Mononuclear cell (primary cell): ENCODE data around the gene MAP4K3. TPM values are rescaled to one million over a fixed set of nuclear protein-coding genes. Genes with fewer than 3 reads are reported as not detected.

Experiments
- H3K27me3 ChIP-seq: 2 replicates; pipeline ENCODE4 v1.6.0; 2011; ENCODE audit warnings: low read length, control low read depth; ENCODE audit not compliant: insufficient read depth
- H3K4me1 ChIP-seq: 2 replicates; pipeline ENCODE4 v1.5.1; 2011; ENCODE audit warnings: mild to moderate bottlenecking, low read length, control low read depth; ENCODE audit not compliant: insufficient read depth
- H3K4me3 ChIP-seq: 2 replicates; pipeline ENCODE4 v1.5.1; 2011; ENCODE audit warnings: mild to moderate bottlenecking, low read length, moderate library complexity
- H3K9me3 ChIP-seq: 2 replicates; pipeline ENCODE4 v1.5.1; 2011; ENCODE audit warnings: low read depth, mild to moderate bottlenecking, control low read depth, low read length
- total RNA-seq: library from RNA; depleted of rRNA; stranded (reverse); fragments of >200 nt; gene quantifications from one replicate; pipeline ENCODE4 v1.2.3, GENCODE V29; 2012

The MAP4K3 gene
- total RNA-seq, 1 donor = 36.8 TPM

DNA sequence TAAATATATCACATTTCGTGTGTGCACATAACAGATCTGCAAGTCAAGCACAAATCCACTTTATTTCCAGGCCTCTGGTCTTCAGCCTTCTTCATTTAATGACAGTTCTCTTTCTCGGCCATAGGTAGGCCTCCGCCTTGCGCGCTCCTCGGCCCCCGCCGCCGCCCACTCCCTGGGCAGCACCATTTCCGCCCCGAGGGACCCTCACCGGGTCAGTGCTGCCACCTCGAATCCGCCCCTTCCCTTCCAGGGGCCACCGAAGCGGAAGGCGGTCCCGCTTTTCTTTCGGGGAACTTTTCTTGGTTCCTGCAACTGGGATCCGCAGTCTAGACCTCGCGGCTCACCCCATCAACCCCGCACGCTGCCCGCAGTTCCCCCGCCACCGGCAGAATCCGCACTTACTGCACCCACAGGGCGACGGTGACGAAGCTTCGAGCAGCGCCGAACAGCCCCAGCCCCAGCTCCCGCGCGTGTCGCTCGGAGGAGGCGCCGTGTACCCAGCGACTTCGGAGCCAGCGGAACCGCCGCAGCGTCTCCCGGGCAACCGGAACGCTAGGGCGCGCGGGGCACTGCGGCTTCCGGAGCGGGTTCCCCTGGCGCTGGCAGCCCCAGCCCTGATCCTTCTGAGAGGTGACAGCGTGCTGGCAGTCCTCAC, 193.5 kb downstream of the MAP4K3 start, which contains the start of gene CDKL4:
TSS of gene CDKL4 (minus strand) at position 502 of the 655 bp plus-strand sequence.
- Histone ChIP-seq H3K9me3 (no peaks in the 10 kb centered on the region), H3K27me3 (no peaks in the 10 kb centered on the region), H3K4me1 (peaks cover 4% of the 10 kb centered on the region), H3K4me3 (no peak within 1 kb of the TSS)

GRCh38 chr2:39241588-39241987, 195.5 kb downstream of the MAP4K3 start:
- no peak overlapping the region for H3K4me3 ChIP-seq
- no peaks in the 10 kb centered on the region for H3K9me3 ChIP-seq

DNA sequence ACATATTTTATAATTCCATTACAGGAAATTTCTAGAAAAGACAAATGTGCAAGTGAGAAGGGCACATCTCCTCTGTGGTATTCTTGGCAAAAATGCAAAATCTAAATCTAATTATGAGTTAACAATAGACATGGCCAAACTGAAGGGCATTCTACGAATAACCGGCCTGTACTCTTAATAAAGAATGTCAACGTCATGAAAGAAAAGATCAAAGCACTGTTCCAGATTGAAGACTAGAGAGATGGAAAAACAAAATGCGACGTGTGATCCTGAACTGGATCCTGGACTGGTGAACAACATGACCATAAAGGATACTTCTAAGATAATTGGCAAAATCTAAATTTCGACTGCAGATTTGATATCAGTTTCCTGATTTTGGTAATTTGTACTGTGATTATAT, 196.3 kb downstream of the MAP4K3 start:
- Histone ChIP-seq H3K4me3 (no peak overlapping the region), H3K27me3 (no peaks in the 10 kb centered on the region), H3K4me1 (peaks cover 4% of the 10 kb centered on the region), H3K9me3 (no peaks in the 10 kb centered on the region)

More at GRCh38 chr2:39241588-39241987, 195.5 kb downstream of the MAP4K3 start:
- Histone ChIP-seq H3K27me3 (no peaks in the 10 kb centered on the region), H3K4me1 (peaks cover 4% of the 10 kb centered on the region)

DNA sequence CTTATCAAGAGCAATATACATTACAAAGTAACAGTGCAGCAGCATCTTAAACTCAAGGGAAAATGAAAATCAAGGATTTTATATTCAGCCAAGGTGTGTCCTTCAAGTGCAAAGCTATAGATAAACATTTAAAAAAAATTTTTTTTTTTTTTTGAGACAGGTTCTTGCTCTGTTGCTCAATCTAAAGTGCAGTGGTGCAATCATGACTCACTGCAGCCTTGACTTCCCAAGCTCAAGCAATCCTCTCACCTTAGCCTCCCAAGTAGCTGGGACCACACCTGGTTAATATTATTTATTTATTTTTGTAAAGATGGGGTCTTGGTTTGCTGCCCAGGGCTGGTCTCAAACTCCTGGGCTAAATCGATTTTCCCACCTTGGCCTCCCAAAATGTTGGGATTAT, 202.3 kb downstream of the MAP4K3 start:
- H3K27me3 ChIP-seq = no peaks in the 10 kb centered on the region
- H3K4me1 ChIP-seq = no peaks in the 10 kb centered on the region
- H3K4me3 ChIP-seq = no peak overlapping the region
- no peaks in the 10 kb centered on the region for H3K9me3 ChIP-seq

- Histone ChIP-seq H3K9me3 (no peaks in the 10 kb centered on the region), H3K27me3 (no peaks in the 10 kb centered on the region), H3K4me1 (peaks cover 11% of the 10 kb centered on the region), H3K4me3 (no peak overlapping the region)
These were observed 204.9 kb downstream of the MAP4K3 start for GRCh38 chr2:39232141-39232540.

DNA sequence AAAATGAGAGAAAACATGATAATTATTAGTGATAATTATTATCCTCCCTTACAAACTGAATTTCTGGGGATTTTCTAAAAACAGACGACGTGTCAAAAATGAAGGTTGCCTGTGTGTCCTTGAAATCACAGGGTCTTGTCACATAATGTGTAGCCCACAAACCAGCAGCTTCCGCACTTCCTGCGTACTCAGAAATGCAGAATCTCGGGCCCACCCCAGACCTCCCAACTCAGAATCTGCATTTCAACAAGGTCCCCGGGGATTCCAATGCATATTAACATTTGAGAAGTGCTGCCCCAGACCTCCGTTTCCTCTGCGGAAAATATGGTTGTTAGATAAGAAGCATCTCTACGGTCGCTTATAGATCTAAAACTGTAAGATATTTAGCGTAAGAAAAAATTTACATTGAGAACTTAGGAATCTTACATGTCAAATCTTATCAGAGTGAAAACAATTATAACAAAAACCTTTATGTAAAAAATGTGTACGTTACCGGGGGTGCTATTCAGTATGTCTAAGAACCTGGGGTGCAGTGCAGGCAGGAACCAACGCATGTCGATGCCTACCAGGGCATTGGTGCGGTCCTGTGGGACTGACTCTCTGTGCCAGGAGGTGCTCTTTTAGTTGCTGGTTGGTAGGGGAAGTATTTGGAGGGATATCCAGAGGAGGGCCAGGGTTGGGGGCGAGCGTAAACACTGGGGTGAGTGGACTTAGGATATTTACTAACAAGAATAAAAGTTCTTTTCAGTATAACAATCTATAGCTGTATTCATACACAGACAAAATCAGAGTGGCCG, 208.5 kb downstream of the MAP4K3 start:
- peak overlapping the region; percentile 7 for H3K4me3 ChIP-seq
- H3K9me3 ChIP-seq = no peaks in the 10 kb centered on the region
- no peaks in the 10 kb centered on the region for H3K27me3 ChIP-seq
- H3K4me1 ChIP-seq = peaks cover 11% of the 10 kb centered on the region

DNA sequence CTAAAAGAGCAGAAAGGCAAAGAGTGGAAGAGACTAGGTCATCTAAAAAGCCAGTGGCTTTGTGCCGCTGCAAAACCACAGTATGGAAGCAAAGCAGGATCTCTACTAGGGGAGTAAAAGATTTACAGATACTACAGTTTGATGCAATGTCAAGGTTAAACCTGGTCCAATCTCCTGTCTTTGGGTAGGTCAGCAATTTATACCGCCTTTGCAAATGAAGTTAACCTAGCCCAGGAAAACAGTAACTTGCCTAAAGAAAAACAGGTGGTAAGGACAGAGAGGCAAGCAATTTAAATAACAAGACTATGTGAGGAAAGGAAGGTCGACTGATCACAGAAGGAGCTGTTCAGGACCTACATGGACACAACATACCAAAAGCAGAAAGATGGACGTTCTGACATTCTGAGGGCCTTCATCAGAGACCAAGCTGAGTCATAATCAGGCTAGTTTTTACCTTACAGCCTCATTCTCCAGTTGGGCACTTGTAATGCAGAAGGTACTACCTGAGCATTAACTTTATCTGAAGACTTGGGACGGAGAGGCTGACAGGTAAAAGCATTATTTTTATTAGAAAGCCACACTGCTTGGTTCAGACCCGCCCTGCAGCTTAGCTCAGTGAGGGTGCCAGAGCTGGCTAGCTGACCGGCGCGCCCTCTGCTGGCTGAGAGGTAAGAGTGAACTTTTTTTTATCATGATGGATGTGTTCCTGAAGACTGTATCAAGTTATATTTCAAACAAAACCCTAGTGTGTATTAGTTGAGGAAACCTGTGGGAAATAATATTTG, 209.3 kb downstream of the MAP4K3 start:
- no peaks in the 10 kb centered on the region for H3K27me3 ChIP-seq
- peaks cover 11% of the 10 kb centered on the region for H3K4me1 ChIP-seq
- no peak overlapping the region for H3K4me3 ChIP-seq
- no peaks in the 10 kb centered on the region for H3K9me3 ChIP-seq

DNA sequence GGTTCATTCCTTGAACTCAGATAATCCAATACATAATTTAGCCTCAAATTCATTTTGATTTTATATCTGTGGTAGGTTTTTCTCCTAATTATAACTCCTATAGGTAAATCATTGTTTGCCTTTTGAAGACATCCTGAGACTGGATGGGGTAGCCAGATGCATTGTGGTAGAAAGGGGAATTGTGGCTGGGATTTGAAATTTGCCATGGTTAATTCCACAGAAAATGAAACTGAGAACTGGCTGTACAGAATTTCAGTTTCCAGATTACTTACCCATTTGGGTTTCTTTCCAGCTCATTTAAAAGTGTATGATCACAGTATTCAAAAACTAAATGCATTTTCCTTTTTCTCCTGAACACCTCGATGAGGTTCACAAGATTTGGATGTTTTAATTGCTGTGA, 211.5 kb downstream of the MAP4K3 start:
- no peaks in the 10 kb centered on the region for H3K27me3 ChIP-seq
- H3K4me3 ChIP-seq = no peak overlapping the region
- no peaks in the 10 kb centered on the region for H3K9me3 ChIP-seq
- peaks cover 11% of the 10 kb centered on the region for H3K4me1 ChIP-seq

DNA sequence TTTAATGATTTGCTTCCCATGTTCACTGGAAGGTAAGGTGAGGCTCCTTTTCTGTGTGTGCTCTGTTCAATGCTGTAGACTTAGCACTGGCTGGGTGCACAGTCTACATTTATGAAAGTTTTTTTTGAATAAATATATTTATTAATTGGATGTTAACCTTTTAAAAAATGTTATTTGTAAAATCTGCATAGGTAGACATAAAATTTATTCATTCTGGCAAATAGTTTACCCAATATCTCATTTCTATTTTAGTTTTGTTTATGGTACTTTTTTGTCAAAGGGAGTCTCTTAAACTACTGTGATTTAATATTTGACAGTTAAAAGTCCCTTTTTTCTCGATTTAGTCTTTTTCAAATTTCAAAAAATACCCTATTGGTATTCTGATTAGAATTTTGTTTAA, 213.2 kb downstream of the MAP4K3 start:
- H3K4me1 ChIP-seq = peaks cover 11% of the 10 kb centered on the region
- no peaks in the 10 kb centered on the region for H3K9me3 ChIP-seq
- no peak overlapping the region for H3K4me3 ChIP-seq
- no peaks in the 10 kb centered on the region for H3K27me3 ChIP-seq

GRCh38 chr2:39221459-39221858, 215.6 kb downstream of the MAP4K3 start:
- H3K27me3 ChIP-seq = no peaks in the 10 kb centered on the region
- H3K4me3 ChIP-seq = no peak overlapping the region
- H3K9me3 ChIP-seq = no peaks in the 10 kb centered on the region
- H3K4me1 ChIP-seq = peaks cover 14% of the 10 kb centered on the region

DNA sequence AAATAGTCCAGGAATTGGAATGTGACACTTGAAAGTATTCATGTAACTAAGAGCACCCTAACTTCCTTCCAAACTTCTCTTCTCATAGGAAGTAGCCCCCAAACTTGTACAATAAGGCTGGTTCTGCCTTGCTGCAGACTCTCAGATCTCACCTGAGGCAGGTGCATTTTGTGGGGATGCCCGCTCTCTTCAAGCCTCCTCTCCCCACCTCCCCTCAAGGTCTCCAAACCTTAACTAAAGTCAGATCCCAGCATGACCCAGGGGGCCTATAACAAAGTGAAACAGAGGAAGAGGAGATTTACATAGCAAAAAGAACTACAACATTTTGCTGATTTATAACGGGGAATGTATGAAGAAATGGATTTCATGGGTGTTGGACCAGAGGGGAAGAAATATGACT, 216.9 kb downstream of the MAP4K3 start:
- Histone ChIP-seq H3K4me3 (no peak overlapping the region), H3K9me3 (no peaks in the 10 kb centered on the region), H3K4me1 (peaks cover 23% of the 10 kb centered on the region), H3K27me3 (no peaks in the 10 kb centered on the region)

GRCh38 chr2:39218391-39218790, 218.7 kb downstream of the MAP4K3 start:
- Histone ChIP-seq H3K4me1 (peaks cover 23% of the 10 kb centered on the region), H3K4me3 (no peak overlapping the region), H3K9me3 (no peaks in the 10 kb centered on the region), H3K27me3 (no peaks in the 10 kb centered on the region)

DNA sequence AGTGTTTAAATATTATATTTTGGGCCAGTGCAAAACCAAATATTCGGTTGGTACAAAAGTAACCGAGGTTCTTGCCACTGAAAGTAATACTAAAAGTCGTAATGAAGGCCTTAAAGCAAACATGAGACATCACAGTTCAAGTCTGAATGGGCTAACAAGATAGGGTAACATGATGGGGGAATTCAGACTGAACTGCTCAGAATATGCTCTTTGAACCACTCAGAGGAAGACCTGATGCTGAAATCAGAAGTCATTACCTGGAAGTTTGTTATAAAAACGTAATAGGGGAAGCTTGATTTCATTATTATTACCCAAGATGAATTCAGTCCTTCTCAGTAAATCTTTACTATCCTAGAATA, 219.9 kb downstream of the MAP4K3 start:
- Histone ChIP-seq H3K9me3 (no peaks in the 10 kb centered on the region), H3K4me3 (no peak overlapping the region), H3K4me1 (peaks cover 23% of the 10 kb centered on the region), H3K27me3 (no peaks in the 10 kb centered on the region)

GRCh38 chr2:39216346-39217191, 220.5 kb downstream of the MAP4K3 start:
- Histone ChIP-seq H3K4me3 (peak overlapping the region; percentile 1), H3K27me3 (no peaks in the 10 kb centered on the region), H3K4me1 (peaks cover 23% of the 10 kb centered on the region), H3K9me3 (no peaks in the 10 kb centered on the region)
